GM12878 (cell line): ENCODE data around the gene NEK11. TPM values are rescaled to one million over a fixed set of nuclear protein-coding genes. Genes with fewer than 3 reads are reported as not detected.

Experiments
- ATAC-seq: fragments of 200-7000 bp; cut with Tn5 transposase; 3 replicates; pipeline ENCODE4 v1.9.1; 2020; ENCODE audit warnings: mild to moderate bottlenecking, moderate library complexity
- BruUV-seq: library from RNA; stranded (reverse); fragments of 400-500 nt; replicated peaks from 2 replicates; lab custom pipeline; 2021; lab: Mats Ljungman, UMichigan
- CTCF ChIA-PET: fragments of 300-600 bp; sonication (Branson Sonifier 250); formaldehyde crosslinking; extraction: SDS; loops from one replicate; lab custom pipeline; 2021; ENCODE audit warnings: inconsistent platforms; lab: Yijun Ruan, JAX
- POLR2A ChIA-PET: fragments of 350-600 bp; formaldehyde crosslinking; extraction: SDS; loops from one replicate; lab custom pipeline; 2021; ENCODE audit warnings: inconsistent platforms; lab: Charles Lee
- RAD21 ChIA-PET: fragments of 300-600 bp; sonication (Branson Sonifier 250); formaldehyde crosslinking; loops from one replicate; lab custom pipeline; 2023; ENCODE audit warnings: antibody characterized with exemption; ENCODE audit not compliant: unreplicated experiment; lab: Charles Lee
- SMC1A ChIA-PET: fragments of 300-600 bp; sonication (Branson Sonifier 250); formaldehyde crosslinking; loops from one replicate; lab custom pipeline; 2023; ENCODE audit not compliant: unreplicated experiment, uncharacterized antibody; lab: Charles Lee
- DNase-seq: peaks from one replicate; pipeline ENCODE4 v3.0.0-alpha.2; 2011; ENCODE audit warnings: low read depth, low spot score
- FAIRE-seq: peaks from 3 replicates; lab custom pipeline; 2011; peaks lifted over from hg19 to GRCh38; lab: Jason Lieb, UNC
- H2AFZ ChIP-seq: 2 replicates; pipeline ENCODE4 v1.6.0; 2011; ENCODE audit warnings: low read depth, low read length, control low read depth; ENCODE audit not compliant: control insufficient read depth
- H3K27ac ChIP-seq: 2 replicates; pipeline ENCODE4 v1.5.1; 2011; ENCODE audit warnings: control low read depth; ENCODE audit not compliant: control insufficient read depth, insufficient read depth
- H3K27me3 ChIP-seq, 2 experiments: replicated peaks in 1 of 2; 2 replicates each; pipeline versions ENCODE4 v1.6.0 to v1.6.1; 2011; ENCODE audit warnings: low read length in 1 of 2; ENCODE audit not compliant: control insufficient read depth in 2 of 2, insufficient read depth in 2 of 2
- H3K36me3 ChIP-seq, 2 experiments: 2 replicates each; pipeline ENCODE4 v1.5.1; 2011; ENCODE audit warnings: low read length in 1 of 2; ENCODE audit not compliant: control insufficient read depth in 2 of 2, insufficient read depth in 2 of 2
- H3K4me1 ChIP-seq: 2 replicates; pipeline ENCODE4 v1.6.1; 2011; ENCODE audit warnings: mild to moderate bottlenecking, low read length, moderate library complexity, mixed read lengths; ENCODE audit not compliant: control insufficient read depth, insufficient read depth
- H3K4me2 ChIP-seq: 2 replicates; pipeline ENCODE4 v1.6.0; 2011; ENCODE audit warnings: control low read depth; ENCODE audit not compliant: control insufficient read depth, insufficient read depth
- H3K4me3 ChIP-seq: fragments of 200-600 bp; sonication (generic); 2 replicates; pipeline ENCODE4 v1.5.1; 2016
- H3K79me2 ChIP-seq: 2 replicates; pipeline ENCODE4 v1.6.0; 2011; ENCODE audit warnings: low read length; ENCODE audit not compliant: control insufficient read depth, insufficient read depth
- H3K9ac ChIP-seq: 2 replicates; pipeline ENCODE4 v1.8.0; 2011; ENCODE audit warnings: low read length, control low read depth, mixed read lengths; ENCODE audit not compliant: control insufficient read depth, insufficient read depth
- H3K9me3 ChIP-seq: replicated peaks from 3 replicates; pipeline ENCODE4 v1.5.1; 2011; ENCODE audit warnings: mild to moderate bottlenecking, low read length; ENCODE audit not compliant: control insufficient read depth, insufficient read depth
- H4K20me1 ChIP-seq: 2 replicates; pipeline ENCODE4 v1.6.0; 2011; ENCODE audit not compliant: control insufficient read depth, insufficient read depth
- EGR1 ChIP-seq, 2 experiments: IDR thresholded peaks; 1 replicate in 1 of 2; 2 replicates in 1 of 2; pipeline ENCODE4 v1.6.1; 2011 to 2012; ENCODE audit warnings: low read depth in 2 of 2, low read length in 2 of 2, borderline replicate concordance in 1 of 2, mild to moderate bottlenecking in 1 of 2, moderate library complexity in 1 of 2
- PML ChIP-seq: IDR thresholded peaks from 2 replicates; pipeline ENCODE4 v1.6.1; 2012; ENCODE audit warnings: low read length, inconsistent platforms
- RAD51 ChIP-seq: fragments of 450-650 bp; IDR thresholded peaks from 2 replicates; pipeline ENCODE4 v1.6.1; 2016; ENCODE audit warnings: moderate library complexity, mild to moderate bottlenecking, inconsistent platforms
- SPI1 ChIP-seq: IDR thresholded peaks from 2 replicates; pipeline ENCODE4 v1.6.1; 2011; ENCODE audit warnings: low read depth, mild to moderate bottlenecking, low read length, moderate library complexity, borderline replicate concordance; ENCODE audit not compliant: insufficient read depth
- ZNF24 ChIP-seq: fragments of 450-650 bp; IDR thresholded peaks from 2 replicates; pipeline ENCODE4 v1.6.1; 2017; ENCODE audit warnings: antibody characterized with exemption, mild to moderate bottlenecking
- WGBS: methylation state at CpG from one replicate; pipeline ENCODE4 v1.1.6; 2016; ENCODE audit warnings: low lambda C conversion rate; ENCODE audit not compliant: insufficient replicate concordance, insufficient coverage; ENCODE audit errors: missing lambda C conversion rate; 5-methylcytosine and 5-hydroxymethylcytosine counted together
- in situ Hi-C: fragments of 300-500 bp; cut with MboI; formaldehyde crosslinking; loops from 9 replicates; pipeline ENCODE4 v1.14.3; 2018; ENCODE audit warnings: mixed read lengths
- intact Hi-C: fragments of 100-400 bp; cut with micrococcal nuclease; formaldehyde crosslinking; loops from one replicate; pipeline ENCODE4 v1.14.2; 2022; ENCODE audit not compliant: unreplicated experiment
- polyA plus RNA-seq, 11 experiments: library from polyadenylated mRNA; depleted of rRNA in 4 of 11; unstranded in 6 of 11; stranded (reverse) in 5 of 11; fragments of >200 nt; fragmentation: Nextera tagmentation in 4 of 11; fragmentation: Illumina TruSeq in 1 of 11; extraction: Ambion mirVana in 4 of 11; extraction: Trizol in 1 of 11; gene quantifications; 1 replicate in 1 of 11; 2 replicates in 10 of 11; pipeline versions ENCODE4 v1.2.1 to v1.2.3, GENCODE V29; 2011 to 2016; ENCODE audit warnings: inconsistent platforms in 2 of 11, missing spikeins in 2 of 11, low read depth in 1 of 11
- total RNA-seq, 4 experiments: library from RNA; depleted of rRNA in 3 of 4; stranded (reverse); fragments of >200 nt in 3 of 4; fragmentation: Illumina TruSeq in 1 of 4; extraction: Trizol in 1 of 4; gene quantifications; 2 replicates each; pipeline versions ENCODE4 v1.2.1 to v1.2.3, GENCODE V29; 2013 to 2021
- TF ChIP-seq, protein P1 (sequence below): fragments of 450-650 bp; IDR thresholded peaks from 2 replicates; pipeline ENCODE4 v1.6.1; 2017; ENCODE audit warnings: low read depth, mild to moderate bottlenecking, moderate library complexity
- TF ChIP-seq, protein P2 (sequence below): IDR thresholded peaks from 2 replicates; pipeline ENCODE4 v1.6.1; 2012; ENCODE audit warnings: low read depth, low read length, improper control_type of control experiment
- TF ChIP-seq, protein P3 (sequence below): fragments of 150-350 bp; IDR thresholded peaks from 2 replicates; pipeline ENCODE4 v1.6.1; 2016; ENCODE audit warnings: low read depth, low read length
- TF ChIP-seq, protein P4 (sequence below): fragments of 450-650 bp; IDR thresholded peaks from 2 replicates; pipeline ENCODE4 v1.6.1; 2014; ENCODE audit warnings: mild to moderate bottlenecking
- TF ChIP-seq, protein P5 (sequence below): fragments of 450-650 bp; IDR thresholded peaks from 2 replicates; pipeline ENCODE4 v1.6.1; 2016; ENCODE audit warnings: mild to moderate bottlenecking, moderate library complexity, borderline replicate concordance

NEK11 gene
- total and polyA plus RNA-seq, 10 of the 15 experiments (the other 5 are each of a cell fraction or from before 2014, with no cell fraction given), result 0.05 to 0.94 (median 0.36) TPM; not detected in 1

DNA sequence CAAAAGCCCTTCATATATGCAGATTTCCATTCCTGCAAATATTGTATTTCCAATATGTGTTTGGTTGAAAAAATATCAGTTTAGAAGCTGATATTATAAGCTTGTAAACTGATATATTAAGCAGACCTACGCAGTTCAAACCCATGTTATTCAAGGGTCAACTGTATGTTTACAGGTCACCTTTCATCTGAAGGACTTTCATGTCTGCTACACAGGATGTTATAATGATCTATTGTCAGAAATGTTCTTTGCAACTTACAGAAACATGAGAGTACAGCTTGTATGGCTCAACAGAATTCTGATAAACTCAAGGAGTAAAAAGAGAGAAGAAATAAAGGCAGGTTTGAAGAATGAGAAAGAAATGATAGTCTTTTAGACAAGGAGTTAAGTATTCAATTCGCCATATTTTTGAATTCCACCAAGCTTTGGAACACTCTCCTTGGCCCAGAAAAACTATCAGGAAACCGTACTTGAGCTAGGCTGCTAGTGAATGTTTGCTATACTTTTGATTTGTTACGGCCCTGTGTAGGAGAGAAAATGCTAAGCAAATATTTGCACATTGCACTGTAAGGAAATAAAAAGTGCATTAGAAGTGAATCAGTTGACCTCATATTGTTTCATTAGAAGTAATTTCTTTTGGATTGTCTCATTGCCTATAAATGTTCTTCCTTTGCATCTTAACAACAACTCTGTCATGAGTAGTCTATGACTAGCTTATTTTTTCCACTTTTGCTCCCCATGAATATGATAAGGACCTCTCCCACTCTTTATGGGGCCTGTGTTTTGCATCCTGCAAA, 81.2 kb downstream of the NEK11 start:
- Histone ChIP-seq H3K4me3 (no peak overlapping the region), H3K27me3 (no peaks in the 10 kb centered on the region), H2AFZ (no peak overlapping the region), H4K20me1 (no peaks in the 10 kb centered on the region), H3K9me3 (no peaks in the 10 kb centered on the region; the same call in 2 of the 3 replicates), H3K27ac (no peak overlapping the region), H3K4me2 (no peak overlapping the region), H3K36me3 (no peaks in the 10 kb centered on the region), H3K79me2 (no peaks in the 10 kb centered on the region), H3K4me1 (no peaks in the 10 kb centered on the region), H3K9ac (no peak overlapping the region)
- in situ Hi-C loops (no loop called here), intact Hi-C loops (no loop called here)
- ATAC-seq, result no peak
- WGBS, result 39% methylated on average over 4 of the region's 4 CpGs
- ChIA-PET RAD21 (no interaction called here), POLR2A (no interaction called here), SMC1A (no interaction called here), CTCF (interaction anchor here (1.1 to 1.7 kb wide), 2 partner anchors 12 to 60 kb away, joined by 3 to 4 read pairs; no protein-coding TSS in a partner anchor)
- FAIRE-seq, result no peak
- no TSS peak for BruUV-seq
- DNase-seq, result no peak
- TF ChIP-seq, protein P1, sequence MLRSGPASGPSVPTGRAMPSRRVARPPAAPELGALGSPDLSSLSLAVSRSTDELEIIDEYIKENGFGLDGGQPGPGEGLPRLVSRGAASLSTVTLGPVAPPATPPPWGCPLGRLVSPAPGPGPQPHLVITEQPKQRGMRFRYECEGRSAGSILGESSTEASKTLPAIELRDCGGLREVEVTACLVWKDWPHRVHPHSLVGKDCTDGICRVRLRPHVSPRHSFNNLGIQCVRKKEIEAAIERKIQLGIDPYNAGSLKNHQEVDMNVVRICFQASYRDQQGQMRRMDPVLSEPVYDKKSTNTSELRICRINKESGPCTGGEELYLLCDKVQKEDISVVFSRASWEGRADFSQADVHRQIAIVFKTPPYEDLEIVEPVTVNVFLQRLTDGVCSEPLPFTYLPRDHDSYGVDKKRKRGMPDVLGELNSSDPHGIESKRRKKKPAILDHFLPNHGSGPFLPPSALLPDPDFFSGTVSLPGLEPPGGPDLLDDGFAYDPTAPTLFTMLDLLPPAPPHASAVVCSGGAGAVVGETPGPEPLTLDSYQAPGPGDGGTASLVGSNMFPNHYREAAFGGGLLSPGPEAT, result no peak
- TF ChIP-seq RAD51 (no peak), SPI1 (no peak), ZNF24 (no peak), EGR1 (IDR thresholded peaks at IDR 0.05; ENCODE audit: borderline replicate concordance in 1 of 2, low read depth in 2 of 2, low read length in 2 of 2) (no peak), PML (no peak)
- TF ChIP-seq, protein P2, sequence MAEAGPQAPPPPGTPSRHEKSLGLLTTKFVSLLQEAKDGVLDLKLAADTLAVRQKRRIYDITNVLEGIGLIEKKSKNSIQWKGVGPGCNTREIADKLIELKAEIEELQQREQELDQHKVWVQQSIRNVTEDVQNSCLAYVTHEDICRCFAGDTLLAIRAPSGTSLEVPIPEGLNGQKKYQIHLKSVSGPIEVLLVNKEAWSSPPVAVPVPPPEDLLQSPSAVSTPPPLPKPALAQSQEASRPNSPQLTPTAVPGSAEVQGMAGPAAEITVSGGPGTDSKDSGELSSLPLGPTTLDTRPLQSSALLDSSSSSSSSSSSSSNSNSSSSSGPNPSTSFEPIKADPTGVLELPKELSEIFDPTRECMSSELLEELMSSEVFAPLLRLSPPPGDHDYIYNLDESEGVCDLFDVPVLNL, result no peak
- TF ChIP-seq, protein P3, sequence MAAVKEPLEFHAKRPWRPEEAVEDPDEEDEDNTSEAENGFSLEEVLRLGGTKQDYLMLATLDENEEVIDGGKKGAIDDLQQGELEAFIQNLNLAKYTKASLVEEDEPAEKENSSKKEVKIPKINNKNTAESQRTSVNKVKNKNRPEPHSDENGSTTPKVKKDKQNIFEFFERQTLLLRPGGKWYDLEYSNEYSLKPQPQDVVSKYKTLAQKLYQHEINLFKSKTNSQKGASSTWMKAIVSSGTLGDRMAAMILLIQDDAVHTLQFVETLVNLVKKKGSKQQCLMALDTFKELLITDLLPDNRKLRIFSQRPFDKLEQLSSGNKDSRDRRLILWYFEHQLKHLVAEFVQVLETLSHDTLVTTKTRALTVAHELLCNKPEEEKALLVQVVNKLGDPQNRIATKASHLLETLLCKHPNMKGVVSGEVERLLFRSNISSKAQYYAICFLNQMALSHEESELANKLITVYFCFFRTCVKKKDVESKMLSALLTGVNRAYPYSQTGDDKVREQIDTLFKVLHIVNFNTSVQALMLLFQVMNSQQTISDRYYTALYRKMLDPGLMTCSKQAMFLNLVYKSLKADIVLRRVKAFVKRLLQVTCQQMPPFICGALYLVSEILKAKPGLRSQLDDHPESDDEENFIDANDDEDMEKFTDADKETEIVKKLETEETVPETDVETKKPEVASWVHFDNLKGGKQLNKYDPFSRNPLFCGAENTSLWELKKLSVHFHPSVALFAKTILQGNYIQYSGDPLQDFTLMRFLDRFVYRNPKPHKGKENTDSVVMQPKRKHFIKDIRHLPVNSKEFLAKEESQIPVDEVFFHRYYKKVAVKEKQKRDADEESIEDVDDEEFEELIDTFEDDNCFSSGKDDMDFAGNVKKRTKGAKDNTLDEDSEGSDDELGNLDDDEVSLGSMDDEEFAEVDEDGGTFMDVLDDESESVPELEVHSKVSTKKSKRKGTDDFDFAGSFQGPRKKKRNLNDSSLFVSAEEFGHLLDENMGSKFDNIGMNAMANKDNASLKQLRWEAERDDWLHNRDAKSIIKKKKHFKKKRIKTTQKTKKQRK, result no peak
- TF ChIP-seq, protein P4, sequence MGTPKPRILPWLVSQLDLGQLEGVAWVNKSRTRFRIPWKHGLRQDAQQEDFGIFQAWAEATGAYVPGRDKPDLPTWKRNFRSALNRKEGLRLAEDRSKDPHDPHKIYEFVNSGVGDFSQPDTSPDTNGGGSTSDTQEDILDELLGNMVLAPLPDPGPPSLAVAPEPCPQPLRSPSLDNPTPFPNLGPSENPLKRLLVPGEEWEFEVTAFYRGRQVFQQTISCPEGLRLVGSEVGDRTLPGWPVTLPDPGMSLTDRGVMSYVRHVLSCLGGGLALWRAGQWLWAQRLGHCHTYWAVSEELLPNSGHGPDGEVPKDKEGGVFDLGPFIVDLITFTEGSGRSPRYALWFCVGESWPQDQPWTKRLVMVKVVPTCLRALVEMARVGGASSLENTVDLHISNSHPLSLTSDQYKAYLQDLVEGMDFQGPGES, result no peak
- TF ChIP-seq, protein P5, sequence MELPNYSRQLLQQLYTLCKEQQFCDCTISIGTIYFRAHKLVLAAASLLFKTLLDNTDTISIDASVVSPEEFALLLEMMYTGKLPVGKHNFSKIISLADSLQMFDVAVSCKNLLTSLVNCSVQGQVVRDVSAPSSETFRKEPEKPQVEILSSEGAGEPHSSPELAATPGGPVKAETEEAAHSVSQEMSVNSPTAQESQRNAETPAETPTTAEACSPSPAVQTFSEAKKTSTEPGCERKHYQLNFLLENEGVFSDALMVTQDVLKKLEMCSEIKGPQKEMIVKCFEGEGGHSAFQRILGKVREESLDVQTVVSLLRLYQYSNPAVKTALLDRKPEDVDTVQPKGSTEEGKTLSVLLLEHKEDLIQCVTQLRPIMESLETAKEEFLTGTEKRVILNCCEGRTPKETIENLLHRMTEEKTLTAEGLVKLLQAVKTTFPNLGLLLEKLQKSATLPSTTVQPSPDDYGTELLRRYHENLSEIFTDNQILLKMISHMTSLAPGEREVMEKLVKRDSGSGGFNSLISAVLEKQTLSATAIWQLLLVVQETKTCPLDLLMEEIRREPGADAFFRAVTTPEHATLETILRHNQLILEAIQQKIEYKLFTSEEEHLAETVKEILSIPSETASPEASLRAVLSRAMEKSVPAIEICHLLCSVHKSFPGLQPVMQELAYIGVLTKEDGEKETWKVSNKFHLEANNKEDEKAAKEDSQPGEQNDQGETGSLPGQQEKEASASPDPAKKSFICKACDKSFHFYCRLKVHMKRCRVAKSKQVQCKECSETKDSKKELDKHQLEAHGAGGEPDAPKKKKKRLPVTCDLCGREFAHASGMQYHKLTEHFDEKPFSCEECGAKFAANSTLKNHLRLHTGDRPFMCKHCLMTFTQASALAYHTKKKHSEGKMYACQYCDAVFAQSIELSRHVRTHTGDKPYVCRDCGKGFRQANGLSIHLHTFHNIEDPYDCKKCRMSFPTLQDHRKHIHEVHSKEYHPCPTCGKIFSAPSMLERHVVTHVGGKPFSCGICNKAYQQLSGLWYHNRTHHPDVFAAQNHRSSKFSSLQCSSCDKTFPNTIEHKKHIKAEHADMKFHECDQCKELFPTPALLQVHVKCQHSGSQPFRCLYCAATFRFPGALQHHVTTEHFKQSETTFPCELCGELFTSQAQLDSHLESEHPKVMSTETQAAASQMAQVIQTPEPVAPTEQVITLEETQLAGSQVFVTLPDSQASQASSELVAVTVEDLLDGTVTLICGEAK, result no peak
